22Rv1 (cell line): Measurements from ENCODE around the gene LTBP2.

Source experiments
- ZFX ChIP-seq: fragments of 450-650 bp; IDR thresholded peaks from 2 replicates; pipeline ENCODE4 v1.6.1; 2017; ENCODE audit warnings: antibody characterized with exemption, borderline replicate concordance
- TF ChIP-seq, protein P1 (sequence below): fragments of 450-650 bp; IDR thresholded peaks from 2 replicates; pipeline ENCODE4 v1.5.1; 2017; ENCODE audit warnings: mild to moderate bottlenecking

- TF ChIP-seq, protein P1, sequence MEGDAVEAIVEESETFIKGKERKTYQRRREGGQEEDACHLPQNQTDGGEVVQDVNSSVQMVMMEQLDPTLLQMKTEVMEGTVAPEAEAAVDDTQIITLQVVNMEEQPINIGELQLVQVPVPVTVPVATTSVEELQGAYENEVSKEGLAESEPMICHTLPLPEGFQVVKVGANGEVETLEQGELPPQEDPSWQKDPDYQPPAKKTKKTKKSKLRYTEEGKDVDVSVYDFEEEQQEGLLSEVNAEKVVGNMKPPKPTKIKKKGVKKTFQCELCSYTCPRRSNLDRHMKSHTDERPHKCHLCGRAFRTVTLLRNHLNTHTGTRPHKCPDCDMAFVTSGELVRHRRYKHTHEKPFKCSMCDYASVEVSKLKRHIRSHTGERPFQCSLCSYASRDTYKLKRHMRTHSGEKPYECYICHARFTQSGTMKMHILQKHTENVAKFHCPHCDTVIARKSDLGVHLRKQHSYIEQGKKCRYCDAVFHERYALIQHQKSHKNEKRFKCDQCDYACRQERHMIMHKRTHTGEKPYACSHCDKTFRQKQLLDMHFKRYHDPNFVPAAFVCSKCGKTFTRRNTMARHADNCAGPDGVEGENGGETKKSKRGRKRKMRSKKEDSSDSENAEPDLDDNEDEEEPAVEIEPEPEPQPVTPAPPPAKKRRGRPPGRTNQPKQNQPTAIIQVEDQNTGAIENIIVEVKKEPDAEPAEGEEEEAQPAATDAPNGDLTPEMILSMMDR: no peak
- TF ChIP-seq ZFX: no peak
Measured at GRCh38 chr14:74595006-74595735, 16.9 kb downstream of the LTBP2 start.
